Fibroblast of lung (primary cell): ENCODE results near the gene PDIA5.

Source experiments
- EZH2 ChIP-seq: IDR thresholded peaks from 2 replicates; pipeline ENCODE4 v1.5.1; 2012; ENCODE audit warnings: low read length, control low read depth, mild to moderate bottlenecking; ENCODE audit errors: missing control alignments
- TF ChIP-seq, protein P1 (sequence below), 2 donors: IDR thresholded peaks in 1 of 2; conservative IDR thresholded peaks in 1 of 2; 1 replicate in 1 of 2; 2 replicates in 1 of 2; pipeline ENCODE4 v1.5.1; 2011 to 2012; ENCODE audit warnings: low read length in 2 of 2, control low read depth in 1 of 2, inconsistent platforms in 1 of 2, low read depth in 1 of 2, mild to moderate bottlenecking in 1 of 2

DNA sequence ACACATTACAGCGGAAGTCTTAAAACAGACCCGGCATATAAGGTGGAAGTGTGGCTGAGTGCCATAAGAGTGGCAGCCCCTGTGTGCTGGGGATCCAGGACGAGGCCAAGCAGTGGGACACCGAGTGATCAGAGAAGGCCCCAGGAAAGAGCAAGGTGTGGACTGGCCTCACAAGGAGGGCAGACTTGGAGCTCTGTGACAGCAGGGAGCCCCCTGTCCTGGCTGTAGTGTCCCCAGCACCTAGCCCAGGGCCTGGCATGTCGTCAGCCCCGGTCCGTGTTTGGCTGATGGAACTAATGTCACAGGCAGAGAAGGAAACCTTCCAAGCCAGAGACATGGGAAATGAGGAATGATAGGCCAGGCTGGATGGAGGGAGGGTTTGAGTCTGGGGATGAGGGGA lies 4.8 kb downstream of the PDIA5 start:
- TF ChIP-seq, protein P1, sequence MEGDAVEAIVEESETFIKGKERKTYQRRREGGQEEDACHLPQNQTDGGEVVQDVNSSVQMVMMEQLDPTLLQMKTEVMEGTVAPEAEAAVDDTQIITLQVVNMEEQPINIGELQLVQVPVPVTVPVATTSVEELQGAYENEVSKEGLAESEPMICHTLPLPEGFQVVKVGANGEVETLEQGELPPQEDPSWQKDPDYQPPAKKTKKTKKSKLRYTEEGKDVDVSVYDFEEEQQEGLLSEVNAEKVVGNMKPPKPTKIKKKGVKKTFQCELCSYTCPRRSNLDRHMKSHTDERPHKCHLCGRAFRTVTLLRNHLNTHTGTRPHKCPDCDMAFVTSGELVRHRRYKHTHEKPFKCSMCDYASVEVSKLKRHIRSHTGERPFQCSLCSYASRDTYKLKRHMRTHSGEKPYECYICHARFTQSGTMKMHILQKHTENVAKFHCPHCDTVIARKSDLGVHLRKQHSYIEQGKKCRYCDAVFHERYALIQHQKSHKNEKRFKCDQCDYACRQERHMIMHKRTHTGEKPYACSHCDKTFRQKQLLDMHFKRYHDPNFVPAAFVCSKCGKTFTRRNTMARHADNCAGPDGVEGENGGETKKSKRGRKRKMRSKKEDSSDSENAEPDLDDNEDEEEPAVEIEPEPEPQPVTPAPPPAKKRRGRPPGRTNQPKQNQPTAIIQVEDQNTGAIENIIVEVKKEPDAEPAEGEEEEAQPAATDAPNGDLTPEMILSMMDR (conservative IDR thresholded peaks at IDR 0.05 in 1 of 2, IDR thresholded peaks at IDR 0.05 in 1 of 2; ENCODE audit: low read depth in 1 of 2, low read length in 2 of 2): no peak
- TF ChIP-seq EZH2: no peak
